T-helper 1 cell (primary cell): ENCODE results near the gene TM9SF3.
"Not testable (repeated sequence)": the region's sequence is repeated elsewhere in the genome, so short reads cannot be mapped to it uniquely, and the experiment has no call there.

Experiments used
- DNase-seq, 5 donors: peaks; one replicate each; pipeline ENCODE4 v3.0.0-alpha.2; 2012 to 2020

TM9SF3 gene

DNA sequence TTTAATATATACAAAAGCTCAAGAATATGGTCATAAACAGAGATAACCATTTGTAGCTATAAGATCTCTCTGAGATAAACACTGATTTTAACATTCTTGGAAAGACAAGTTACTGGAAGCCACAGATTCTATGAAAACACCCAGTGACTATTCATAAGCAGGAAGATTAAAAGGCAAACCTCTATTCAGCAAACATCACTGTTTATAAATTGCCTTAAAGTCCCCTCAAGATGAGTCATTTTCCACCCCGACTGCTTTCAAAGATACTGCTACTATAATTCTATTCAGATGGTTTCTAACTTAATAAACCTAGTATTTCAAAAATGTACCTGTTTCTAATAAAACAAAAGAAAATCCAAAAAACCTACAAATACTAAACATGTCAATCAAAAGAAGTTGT lies 21.0 kb downstream of the TM9SF3 start:
- DNase-seq, result peak in 1 of 5 donors; percentile 43

DNA sequence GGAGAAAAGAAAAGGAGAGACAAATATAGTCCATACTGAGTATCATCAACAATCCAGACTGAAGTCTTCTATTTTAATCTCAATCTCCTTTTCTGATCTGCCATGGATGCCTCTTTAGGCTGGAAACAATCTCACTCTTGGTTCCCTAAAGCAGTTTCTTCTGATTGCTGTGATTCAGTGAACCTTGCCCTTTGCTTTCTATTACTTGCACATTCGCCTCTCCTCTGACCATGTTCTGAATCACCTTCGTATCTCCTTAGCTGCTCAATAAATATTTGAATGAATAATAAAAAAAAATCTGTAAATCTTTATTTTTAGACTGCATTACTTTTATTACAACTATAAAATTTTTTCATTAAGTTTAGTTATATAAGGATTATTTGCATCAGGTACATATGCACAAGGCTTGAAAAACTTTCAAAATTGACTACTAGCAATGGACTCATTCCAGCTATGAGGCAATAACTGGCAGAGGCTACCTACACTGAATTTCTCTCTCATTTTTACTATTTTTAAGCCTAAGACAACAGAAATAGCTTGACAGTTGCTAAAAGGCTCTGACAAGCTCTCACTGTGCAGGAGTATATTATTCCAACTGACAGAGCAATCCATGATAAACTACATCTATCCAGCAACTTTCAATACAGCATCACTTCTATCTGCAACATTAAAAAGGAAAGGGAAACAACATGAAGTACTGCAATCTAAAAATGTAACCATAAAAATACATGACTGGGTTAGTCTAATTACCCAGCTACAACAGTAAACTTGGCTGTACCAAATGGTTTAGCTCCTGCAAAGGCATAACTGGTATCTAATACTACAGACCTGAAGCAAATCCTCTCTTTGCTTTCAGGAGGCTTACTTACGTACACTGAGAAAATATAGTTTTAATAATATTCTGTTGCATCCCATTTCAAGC lies 25.6 kb downstream of the TM9SF3 start:
- no peak for DNase-seq

DNA sequence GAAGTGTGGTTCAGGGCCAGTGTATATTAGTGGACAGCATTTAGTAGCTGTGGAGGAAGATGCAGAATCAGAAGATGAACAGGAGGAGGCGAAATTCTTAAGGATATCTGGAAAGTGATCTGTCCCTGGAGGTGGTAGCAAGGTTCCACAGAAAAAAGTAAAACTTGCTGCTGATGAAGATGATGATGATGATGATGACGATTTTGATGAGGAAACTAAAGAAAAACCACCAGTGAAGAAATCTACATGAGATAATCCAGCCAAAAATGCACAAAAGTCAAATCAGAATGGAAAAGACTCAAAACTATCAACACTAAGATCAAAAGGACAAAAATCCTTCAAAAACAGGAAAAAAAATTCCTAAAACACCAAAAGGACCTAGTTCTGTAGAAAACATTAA lies 26.3 kb downstream of the TM9SF3 start:
- DNase-seq, result no peak

DNA sequence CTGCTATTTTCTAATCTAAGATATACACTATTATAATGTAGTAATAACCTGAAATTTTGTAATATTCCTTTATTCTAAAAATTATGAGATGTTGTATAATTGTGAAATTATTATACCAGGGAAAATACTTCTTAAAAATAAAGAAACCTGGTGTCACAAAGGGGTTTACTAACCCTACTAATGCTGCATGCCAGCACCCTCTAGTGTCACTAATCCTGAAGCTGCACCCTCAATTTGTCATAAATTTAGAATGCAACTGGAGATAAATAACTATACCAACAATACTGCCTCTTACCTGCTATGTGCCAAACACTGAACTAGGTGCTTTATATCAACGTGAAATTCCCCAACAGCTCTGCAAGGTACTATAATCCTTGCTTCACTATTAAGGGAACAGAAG lies 30.8 kb downstream of the TM9SF3 start:
- DNase-seq, result no peak

DNA sequence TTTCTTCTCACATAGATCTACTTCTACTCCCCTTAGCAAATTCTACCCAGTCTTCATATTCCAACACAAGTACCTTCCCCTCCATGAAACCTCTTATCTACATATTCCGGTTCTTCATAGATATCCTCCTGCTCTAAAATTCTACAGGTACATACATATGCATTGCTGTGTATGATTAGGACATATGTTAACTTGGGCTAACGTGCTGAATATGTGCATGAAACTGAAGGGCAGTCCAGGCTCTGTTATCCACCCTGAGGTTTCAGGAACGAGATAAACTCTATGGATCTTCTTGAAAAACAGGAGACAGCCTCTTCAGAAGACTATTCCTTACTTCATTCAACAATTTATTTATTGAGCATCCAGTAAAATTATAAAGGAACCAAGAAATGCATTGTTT lies 31.5 kb downstream of the TM9SF3 start:
- DNase-seq, result no peak

DNA sequence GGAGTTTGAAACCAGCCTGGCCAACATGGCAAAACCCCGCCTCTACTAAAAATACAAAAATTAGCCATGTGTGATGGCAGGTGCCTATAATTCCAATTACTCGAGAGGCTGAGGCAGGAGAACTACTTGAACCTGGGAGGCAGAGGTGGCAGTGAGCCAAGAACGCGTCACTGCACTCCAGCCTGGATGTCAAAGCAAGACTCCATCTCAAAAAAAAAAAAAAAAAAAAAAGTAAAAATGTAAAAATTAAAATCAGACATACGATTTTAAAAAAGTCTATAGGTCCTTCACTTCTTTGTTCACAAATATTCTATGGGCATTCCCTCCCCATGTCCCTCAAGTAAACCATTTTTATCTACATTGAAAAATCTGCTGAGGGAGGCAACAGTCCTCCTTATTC lies 38.2 kb downstream of the TM9SF3 start:
- no peak for DNase-seq

DNA sequence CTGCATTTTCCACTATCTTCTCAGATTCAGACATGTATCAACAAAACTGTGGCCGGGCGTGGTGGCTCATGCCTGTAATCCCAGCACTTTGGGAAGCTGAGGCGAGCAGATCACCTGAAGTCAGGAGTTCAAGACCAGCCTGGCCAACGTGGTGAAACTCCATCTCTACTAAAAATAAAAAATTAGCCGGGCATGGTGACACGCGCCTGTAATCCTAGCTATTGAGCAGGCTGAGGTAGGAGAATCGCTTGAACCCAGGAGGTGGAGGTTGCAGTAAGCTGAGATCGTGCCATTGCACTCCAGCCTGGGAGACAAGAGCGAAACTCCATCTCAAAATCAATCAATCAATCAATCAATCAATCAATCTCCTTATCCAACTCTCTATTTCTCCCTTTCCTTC lies 41.3 kb downstream of the TM9SF3 start:
- DNase-seq, result not testable (repeated sequence)

DNA sequence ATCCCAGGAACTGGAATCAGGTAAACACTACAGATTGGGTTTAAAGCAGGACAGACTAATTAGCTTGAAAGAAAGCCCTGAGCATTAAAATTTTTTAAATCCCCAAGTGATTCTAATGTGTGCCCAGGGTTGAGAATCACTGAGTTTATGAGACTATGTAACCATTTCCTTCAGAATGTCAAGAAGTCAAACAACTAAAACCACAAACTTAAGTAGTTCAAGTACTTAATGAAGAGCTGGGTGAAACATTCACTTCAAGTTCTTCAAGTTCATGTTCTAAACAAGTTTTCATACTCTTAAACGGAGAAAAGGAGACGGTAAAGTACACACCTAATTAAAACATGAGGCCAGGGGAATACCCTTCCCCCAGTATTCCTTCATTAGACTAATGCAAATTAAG lies 44.9 kb downstream of the TM9SF3 start:
- DNase-seq, result no peak

DNA sequence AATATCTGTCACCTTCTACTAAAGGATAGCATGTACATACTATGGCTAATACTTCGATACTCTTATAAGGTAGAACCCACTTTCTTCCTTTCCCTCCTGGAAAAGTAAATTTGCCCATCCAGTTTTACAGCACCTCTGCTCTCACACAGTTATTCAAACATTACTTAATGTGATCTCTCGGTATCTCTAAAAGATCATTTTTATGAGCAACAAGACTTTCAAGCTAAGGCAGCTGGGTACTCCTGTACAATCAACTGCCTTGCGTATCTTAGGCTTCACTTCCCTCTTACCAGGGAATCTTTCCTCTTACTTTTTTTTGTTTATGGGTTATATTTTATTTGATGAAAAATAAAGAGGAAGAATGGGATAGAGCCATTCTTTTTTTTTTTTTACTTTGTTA lies 46.6 kb downstream of the TM9SF3 start:
- no peak for DNase-seq

DNA sequence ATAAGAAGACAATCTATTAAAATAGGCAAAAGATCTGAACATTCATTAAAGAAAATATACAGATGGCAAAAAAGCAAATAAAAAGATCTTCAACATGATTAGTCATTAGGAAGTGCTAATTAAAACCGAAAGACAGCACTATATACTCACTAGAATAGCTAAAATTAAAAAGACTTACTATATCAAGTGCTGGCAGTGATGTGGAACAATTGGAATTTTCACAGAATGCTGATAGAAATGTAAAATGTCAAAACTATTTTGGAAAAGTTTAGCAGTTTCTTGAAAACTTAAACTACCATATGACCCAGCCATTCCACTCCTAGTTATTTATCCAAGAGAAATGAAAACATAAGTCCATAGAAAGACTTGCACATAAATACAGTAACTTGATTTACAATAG lies 48.1 kb downstream of the TM9SF3 start:
- no peak for DNase-seq

DNA sequence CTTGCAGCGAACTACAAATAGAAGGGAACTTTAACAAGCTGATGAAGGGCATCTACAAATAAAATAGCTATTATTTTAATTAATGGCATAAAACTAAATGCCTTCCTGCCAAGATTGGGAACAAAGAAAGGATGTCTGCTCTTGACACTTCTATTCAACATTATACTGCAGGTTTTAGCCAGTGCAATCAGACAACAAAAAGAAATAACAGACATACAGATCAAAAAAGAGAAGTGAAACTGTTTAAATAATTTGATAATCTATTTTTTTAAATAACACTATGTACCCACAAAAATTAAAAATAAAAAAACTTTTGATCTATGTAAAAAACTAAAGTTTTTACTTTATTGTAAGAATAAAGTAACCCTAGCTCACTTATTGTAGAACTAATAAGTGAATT lies 50.7 kb downstream of the TM9SF3 start:
- no peak for DNase-seq

DNA sequence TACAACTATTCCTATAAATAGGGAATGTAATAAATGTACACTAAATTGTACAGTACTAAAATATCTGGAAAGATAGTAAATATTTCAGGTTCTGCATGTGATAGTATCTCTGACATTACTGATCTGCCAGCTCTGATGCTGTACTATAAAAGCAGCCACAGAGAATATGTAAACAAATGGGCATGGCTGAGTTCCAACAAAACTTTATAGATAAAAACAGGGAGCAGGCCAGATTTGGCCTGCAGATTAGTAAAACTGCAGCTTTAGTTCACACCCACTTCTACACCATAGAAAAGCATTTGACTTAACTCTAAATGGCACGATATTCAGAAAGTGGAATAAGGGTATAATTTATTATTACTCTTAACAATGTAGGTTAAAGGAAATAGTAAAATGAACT lies 54.3 kb downstream of the TM9SF3 start:
- no peak for DNase-seq

DNA sequence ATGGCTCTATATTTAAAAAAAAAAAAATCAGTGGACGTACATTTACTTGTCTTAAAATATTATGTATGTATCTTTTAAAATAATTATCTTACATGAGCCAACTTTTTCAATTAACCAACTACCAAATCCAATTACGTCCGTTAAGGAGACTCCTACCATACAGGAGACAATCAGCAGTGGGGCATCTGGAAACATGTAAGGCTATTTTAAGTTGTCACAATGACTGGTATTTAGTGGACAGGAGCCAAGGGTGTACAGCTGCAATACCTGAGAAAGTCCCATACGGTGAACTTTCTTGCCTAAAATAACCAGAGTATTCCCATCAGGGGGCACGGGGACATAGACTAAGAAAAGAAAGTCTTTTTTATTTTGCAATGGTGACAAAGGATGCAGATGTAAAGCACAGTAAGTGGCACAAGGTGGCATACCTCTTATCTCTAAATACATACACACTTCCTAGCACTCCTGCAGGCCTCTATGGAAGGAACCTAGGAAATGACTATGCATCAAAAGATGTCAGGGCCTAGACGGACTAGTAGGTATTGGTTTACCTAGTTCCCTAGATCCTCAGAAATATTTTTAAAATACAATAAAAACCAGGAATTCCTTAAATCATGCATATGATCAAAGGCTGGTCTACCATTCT lies 57.1 kb downstream of the TM9SF3 start:
- DNase-seq, result no peak

DNA sequence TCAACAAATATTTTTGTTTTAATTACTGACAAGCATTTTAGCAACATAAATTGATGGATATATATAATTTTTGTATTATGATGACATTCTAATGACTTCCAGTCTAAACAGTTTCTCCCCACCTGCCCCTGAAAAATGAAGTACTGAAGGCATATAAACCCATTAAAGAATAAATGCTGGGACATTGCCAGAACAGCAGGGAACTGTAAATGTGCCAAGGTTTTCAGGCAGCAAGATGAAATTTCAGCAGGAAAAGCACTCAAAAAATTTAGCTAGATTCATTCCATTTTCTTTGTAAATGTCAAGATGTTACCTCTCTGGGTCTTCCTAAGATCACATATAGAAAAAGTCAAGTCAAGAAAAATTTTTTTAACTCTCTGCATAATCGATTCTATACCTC lies 62.1 kb downstream of the TM9SF3 start:
- no peak for DNase-seq

DNA sequence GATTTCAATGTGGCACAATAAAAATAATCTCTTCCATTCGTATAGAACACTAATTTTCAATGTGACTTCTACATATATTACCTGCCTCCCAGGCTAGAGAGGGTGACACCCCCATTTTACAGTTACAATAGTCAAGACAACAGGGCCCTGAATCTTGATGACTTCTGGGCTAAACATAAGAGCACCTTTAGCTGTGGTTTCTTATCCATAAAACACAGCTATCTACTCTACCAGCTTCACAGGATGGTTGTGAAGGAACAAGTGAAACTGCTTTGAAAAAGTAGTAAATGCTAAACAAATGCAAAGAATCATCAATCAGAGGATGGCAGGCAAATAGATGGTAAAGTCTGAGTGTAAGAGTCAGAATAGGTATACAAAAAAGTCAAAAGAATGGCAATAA lies 69.5 kb downstream of the TM9SF3 start:
- DNase-seq, result no peak

DNA sequence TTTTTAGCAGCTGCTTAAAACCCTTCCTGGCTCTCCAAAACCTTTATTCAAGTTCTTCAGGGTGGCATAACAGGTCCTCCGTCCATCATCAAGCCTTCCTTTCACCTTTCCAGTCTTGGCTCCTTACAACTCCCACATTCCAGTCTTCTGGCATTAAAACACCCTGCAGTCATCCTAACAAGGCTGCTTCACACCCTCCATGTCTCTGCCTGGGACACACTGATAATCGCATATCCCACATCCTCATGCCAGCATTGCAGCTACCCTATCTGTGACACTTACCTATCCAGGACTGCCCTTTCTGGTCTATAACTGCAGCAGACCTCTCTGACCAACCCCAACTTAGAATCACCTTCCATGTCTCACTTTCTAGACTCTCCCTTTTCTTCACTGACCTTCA lies 70.5 kb downstream of the TM9SF3 start:
- no peak for DNase-seq

DNA sequence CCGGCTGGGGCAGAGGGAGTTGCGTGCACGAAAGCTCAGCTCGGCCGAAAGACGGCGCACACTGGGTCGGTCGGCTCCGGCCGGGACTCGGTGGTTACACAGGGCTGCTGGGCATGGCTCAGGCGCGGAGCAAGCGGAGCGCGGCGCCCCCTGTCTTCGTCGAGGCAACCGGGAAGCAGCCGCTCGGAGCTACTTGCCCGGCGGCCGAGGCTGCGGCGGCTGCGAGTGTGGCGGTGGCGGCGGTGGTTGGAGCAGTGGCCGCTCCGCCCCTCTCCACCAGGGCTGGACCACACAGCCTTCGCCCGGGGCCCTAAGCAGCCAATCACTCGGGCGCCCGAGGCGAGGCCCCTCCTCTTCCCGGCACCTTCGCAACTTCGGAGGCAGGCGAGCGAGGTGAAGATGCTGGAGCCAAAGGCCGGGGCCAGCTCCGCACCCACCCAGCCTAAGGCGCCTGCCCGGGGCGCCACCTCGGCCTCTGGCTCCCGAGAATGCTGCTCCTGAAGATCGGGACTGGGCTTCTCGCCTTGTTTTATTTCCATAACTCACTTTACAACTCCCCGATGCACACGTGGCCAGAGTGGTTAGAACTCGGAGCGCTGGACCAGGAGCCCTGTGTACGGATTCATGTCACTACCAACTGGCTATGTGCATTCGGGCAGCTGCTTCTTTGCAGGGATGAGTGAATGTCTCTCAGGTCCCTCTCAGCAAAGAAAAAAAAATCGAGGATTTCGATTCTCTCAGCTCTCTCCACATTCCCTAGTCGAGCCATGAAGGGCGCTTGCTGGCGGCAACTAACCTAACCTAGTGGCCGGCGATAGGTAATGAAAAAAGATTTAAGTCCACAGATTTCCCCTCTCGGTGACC lies 72.9 kb downstream of the TM9SF3 start, which contains the start of gene TLL2:
TSS of gene TLL2 (minus strand) at position 229 of the 864 bp plus-strand sequence. CDS start 241 bp downstream, outside the sequence.
- DNase-seq, result peak in 4 of 5 donors; percentile 23 to 78 (median 30)

DNA sequence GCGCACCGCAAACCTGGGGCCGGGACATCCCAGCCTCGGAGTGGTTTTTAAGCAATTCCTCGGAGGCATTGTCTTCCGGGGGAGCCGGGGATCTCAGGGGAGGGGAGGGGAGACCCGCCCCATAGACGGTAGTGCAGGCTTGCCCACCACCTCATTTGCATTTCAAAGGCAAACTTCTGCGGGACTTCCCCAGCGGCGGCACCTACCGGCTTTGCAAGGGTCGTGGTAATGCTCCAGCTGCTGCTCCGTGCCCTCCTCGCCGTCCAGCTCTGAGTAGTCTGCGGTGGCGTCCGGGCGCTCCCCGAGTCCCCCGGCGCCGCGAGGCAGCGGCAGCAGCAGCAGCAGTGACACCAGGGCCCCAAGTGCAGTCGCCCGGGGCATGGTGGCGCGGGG lies 73.5 kb downstream of the TM9SF3 start:
- peak in 3 of 5 donors; percentile 15 to 27 (median 20) for DNase-seq

DNA sequence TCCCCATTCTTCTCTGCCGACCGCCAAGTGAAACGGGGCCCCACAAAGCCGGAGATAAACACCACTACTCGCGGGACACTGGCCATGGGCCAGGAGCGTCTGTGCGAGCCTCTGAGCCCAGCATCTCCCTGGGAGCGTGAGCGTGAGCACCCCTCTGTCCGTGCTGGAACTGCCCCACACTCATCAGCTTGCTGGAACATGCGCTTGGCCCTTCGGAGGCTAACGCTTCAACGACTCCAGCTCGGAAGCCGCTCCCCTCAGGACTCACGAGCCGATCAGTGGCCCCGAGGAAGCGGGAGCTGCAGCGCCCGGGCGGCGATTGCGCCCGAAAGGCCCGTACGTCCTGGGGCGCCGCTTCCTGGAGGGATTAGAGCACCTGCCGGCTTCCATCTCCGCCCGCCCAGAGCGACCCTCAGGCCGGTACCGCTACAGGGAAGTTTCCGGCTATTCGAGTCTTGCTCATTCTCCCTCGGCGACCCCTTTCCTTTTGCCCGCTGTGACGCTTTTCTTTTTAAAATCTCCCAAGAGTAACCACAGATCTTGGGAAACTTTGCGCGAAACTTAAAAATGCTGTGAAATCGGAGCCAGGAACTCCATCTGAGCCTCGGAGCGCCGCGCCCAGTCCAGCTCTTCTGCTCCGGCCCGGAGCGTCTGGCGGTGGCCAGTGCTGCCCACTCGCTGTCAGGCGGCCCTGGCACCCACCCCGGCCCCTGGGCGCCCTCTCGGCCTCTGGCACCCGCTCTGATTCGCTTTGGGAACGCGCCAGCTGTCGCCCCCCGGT lies 74.1 kb downstream of the TM9SF3 start:
- peak in 1 of 5 donors; percentile 4 for DNase-seq

DNA sequence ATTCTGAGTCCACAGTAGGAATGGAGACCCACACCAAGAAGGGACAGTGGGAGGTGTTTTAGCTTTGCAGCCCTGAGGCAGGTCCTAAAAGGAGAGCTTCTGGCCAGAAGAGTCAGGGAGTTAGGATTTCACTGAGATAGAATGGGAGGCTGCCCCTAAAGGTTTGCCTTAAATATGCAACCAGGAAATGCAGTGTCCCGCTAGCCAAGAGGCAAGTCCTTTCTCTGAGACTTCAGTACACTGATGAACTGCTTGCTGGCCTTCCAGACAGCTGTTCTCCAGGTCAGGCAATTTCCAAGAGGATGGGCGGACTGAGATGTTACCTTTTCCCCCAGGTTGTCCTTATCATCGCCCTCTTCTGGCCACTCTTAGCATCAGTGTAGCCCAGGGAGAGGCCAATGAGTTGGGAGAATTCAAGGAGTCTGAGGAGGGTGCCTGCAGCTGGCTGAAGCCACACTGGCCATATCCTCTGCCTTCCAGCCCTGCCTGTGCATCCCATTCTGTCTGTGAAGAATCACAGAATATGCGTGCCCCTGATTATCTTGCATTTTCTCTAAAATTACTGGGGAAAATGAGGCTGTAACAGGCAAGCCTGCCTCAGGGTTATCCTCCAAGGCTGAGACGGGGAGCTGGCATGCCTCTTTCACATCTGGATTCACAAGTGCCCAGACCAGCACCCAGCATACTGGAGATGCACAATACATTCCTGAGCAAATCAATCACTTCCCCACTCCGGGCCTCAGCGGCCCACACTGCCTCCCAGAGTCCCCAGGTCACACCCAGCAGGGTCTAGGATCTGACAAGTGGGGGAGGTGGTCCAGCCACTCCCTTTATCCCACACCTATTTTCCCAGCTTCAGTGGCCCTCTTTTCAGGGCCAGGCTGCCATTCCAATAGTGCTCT lies 75.5 kb downstream of the TM9SF3 start:
- no peak for DNase-seq

DNA sequence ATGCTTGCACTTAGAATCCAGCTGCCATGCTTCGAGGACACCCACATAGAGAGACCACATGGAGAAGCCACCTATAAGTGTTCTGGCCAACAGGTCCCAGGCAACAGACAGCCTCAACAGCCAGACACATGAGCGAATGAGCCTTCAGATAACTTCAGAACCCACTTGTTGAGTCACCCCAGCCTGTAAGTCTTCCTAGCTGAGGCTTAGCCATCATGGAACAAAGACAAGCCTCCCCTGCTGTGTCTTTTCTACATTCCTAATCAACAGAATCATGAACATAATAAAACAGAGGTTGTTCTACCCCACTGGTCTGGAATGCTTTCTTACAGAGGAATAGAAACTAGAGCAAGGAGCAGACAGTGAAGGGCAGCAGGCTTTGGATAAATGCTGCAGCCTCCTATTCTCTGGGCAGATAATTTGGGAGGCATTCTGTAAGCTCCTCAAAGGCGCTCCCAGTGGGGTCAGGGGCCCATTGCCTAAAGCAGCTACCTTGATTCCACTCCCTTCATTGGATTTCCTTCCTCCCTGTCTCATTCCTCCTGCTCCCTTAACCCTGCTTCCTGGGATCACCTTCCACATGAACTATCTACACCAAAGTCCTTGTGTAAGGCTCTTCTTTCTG lies 77.7 kb downstream of the TM9SF3 start:
- no peak for DNase-seq
